ENCODE data around the gene FLG2. TPM values are rescaled to one million over a fixed set of nuclear protein-coding genes. Genes with fewer than 3 reads are reported as not detected.
A peak's percentile ranks its signal among the peaks of the same experiment; 100 is the strongest.

Gene FLG2
- under 1 TPM; 0.04 to 0.11 (median 0.07) TPM for polyA plus RNA-seq (ENCODE audit: insufficient read length in 4 of 4)

DNA sequence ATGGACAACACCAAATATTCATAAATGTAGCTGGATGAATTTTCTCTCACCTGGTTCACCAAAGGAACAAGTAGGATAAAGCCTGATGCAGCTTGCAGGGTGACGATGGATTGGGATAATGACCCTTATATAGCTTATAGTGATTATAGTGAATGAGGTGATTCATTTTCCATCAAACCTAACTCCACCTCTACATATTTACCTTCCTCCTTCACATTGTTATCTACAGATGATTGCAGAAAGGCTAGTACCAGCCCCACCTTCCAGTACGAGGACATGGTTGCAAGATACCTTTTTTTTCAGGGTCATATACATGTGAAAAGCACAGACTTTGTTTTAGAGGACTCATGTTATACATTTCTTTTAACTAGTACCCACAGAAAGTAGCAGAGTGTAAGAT is at the start of gene FLG2:
TSS of gene FLG2 (minus strand) at position 101 of the 400 bp plus-strand sequence. CDS start 1,122 bp downstream, outside the sequence.
- no peak for DNase-seq (ENCODE audit: low read depth in 4 of 4, low spot score in 3 of 4)

DNA sequence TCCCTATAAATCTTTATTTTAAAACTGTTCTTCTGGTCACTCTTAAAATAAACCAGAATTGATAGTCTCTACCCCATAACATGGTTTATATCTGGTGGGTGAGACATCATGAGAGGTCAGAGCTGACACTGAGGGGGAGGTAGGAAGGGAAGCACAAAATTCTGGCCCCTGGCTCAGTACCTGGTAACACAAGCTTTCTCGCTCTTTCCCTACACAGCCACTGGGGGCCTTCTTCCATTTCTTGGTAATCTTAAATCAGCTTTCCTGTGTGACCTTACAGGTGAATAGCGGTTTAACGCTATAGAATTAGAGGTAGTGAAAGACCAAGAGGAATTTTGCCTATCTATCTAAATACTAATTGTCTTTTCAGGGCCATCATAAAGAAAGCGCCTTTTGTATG is 48.9 kb upstream of the FLG2 start:
- DNase-seq (ENCODE audit: low read depth in 4 of 4, low spot score in 3 of 4), result no peak

DNA sequence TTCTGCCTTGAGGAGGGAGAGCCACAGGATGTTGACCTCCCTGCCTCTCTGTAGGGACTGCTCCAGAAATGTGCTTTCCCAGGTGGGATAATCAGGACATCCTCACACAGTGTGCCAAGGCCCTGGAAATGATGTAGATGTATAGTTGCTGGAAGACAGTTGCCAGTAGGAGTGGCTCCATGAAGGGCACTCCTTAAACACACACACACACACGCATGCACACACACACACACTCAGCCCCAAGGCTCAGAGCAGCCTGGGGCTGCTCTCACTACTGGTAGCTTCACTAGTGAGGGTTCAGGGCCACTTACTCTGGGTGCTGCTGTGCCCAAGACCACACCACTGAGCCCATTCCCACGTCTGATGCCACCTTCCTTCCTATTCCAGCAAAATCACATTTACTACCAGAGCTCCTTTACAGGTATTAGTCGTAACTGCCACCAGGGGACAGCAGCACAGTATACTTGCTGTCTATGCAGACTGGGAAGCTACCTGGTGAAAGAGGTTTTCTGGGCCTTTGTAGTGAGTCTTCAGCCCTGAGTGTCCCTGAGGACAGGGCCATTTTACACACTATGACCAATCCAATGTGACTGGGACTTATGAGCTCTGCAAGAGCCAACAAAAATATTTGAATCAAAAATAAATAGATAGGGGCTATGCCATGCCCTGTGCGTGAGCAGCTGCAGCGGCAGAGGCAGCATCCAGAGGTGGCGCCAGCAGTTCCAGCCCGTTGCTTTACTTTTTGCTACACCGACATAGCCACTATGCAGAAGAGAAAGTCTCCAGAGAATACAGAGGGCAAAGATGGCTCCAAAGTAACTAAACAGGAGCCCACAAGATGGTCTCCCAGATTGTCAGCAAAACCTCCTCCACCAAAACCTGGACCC is 39.2 kb upstream of the FLG2 start:
- peak in 1 of 4 donors; percentile 22 for DNase-seq (ENCODE audit: low read depth in 4 of 4, low spot score in 3 of 4)

DNA sequence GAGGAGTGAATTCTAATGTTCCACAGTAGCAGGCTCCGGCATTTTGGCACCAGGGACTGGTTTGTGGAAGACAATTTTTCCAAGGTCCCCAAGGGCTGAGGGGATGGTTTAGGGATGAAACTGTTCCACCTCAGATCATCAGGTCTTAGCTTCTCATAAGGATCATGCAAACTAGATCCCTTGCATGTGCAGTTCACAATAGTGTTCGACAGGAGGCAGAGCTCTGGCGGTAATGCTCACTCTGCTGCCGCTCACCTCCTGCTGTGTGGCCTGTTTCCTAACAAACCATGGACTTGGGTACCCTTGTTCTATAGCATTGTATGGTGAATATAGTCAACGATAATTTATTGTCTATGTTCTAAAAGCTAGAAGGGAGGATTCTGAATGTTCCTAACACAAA is 37.7 kb upstream of the FLG2 start:
- no peak for DNase-seq (ENCODE audit: low read depth in 4 of 4, low spot score in 3 of 4)

DNA sequence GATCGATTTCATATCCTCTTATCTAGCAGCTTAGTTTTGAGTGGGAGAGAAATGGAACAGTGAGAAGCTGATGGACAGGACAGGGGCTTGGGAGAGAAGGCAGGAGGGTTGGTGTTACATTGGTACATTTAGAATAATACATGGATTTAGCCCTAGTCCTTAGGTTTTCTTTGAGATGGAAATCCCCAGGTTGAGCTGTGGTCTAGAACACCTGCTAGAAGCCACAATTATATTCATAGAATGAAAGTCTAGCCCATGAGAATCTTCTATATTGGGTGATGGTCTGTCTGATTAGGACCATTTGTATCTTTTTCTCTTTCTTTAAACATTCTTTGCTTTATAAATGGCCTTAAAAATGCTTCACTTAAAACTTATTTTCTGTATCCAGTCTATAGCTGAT is 34.3 kb upstream of the FLG2 start:
- DNase-seq (ENCODE audit: low read depth in 4 of 4, low spot score in 3 of 4), result no peak

DNA sequence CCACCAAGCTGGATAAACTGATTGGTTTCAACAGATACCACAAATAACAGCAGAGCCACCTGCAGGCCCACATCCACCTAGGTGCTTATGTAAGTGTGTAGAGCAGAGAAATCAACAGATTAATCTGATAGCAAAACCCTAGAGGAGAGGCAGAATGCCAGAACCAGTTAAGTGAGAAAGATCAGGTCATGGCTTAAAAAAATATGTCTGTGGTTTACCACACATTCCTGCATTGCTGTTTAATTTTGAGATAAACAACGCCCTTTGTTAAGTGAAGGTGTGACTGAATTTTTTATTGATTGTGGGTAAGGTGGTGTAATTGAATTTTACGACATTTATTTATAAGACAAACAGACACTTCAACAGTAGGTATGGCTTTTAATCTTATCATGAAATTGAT is 33.1 kb upstream of the FLG2 start:
- DNase-seq (ENCODE audit: low read depth in 4 of 4, low spot score in 3 of 4), result no peak

DNA sequence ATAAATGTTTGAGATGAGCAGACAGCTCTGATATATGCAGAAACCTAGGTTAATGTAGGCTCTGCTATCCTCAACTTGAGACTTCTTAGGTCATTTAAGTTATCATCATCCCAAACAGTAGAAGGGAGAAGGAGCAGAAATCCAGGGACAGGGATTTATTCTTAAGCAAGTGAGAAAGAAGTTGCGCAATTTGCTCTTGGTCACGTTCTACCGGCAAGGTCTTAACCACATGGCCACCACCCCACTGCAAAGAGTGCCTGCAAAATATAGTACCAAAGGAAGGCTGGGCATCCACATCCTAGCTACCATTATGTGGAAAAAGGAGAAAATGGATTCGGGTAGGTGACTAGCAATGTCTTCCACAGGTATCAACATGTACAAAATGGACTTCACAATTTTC is 29.1 kb upstream of the FLG2 start:
- DNase-seq (ENCODE audit: low read depth in 4 of 4, low spot score in 3 of 4), result no peak

DNA sequence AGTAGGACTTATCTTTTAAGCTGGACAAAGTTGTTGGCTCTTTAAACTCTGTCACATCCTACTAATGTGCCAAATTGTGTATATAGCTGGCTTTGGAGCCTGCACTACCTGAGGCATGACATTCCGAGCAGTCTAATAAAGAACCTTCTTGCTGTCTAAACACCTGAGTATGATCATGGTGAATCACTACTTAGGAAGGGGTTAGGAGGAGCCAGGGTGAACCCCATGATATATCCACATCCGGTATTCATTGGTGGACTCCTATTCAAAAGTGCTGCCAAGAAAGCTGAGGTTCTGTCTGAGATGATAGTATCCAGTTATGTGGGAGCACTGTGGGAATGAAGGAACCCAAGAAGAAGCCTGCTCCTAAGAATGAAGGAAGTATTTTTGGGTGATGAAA is 27.1 kb upstream of the FLG2 start:
- no peak for DNase-seq (ENCODE audit: low read depth in 4 of 4, low spot score in 3 of 4)

DNA sequence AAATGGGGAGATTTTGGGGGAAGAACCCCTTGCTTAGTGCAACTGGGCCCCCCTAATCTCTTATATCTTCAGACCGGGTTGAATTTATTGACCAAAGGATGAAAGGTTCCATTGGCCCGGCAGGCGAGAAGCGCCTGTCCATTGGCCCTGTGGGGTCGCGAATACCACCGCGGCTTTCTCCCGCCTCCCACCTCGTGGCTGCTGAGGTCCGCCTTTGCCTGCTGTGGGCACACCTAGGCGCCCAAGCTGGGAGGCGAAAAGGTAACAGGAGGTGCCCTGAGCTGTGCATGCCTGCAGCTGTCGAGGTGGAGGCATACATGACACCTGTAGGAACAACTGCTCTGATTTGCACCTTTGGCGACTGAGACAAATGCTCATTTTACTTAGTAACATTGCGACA is 21.1 kb upstream of the FLG2 start:
- DNase-seq (ENCODE audit: low read depth in 4 of 4, low spot score in 3 of 4), result no peak

DNA sequence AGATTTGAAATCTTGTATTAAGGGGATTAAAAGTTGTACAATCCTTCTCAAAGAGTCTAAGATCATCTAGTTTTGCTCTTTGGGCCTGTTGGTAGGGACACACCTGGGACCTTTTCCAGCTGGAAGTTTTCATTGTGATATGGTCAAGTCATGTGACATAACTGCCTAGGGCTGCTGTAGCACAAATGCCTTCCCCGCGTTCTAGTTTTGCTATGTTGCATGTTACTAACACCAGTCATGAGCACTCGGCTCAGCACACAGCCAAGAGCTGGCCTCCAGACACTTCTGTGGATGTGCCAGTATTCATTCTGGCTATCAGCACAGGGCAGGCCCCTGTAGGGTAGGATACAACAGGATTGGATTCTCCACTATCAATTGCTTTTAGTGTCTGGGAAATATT is 14.6 kb upstream of the FLG2 start:
- no peak for DNase-seq (ENCODE audit: low read depth in 4 of 4, low spot score in 3 of 4)

DNA sequence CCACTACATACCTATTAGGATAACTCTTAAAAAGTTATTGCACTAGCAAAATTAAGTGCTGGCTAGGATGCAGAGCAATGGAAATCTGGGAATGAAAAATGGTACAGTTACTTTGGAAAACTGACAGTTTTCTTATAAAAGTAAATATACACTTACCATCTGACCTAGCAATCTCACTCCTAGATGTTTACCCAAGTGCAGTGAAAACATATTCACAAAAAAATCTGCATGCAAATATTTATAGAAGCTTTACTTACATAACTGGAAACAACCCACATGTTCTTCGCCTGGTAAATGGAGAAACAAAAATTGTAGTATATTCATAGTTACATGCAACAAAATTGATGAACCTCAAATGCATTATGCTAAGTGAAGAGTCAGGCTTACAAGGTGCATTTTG is 12.9 kb upstream of the FLG2 start:
- DNase-seq (ENCODE audit: low read depth in 4 of 4, low spot score in 3 of 4), result no peak

DNA sequence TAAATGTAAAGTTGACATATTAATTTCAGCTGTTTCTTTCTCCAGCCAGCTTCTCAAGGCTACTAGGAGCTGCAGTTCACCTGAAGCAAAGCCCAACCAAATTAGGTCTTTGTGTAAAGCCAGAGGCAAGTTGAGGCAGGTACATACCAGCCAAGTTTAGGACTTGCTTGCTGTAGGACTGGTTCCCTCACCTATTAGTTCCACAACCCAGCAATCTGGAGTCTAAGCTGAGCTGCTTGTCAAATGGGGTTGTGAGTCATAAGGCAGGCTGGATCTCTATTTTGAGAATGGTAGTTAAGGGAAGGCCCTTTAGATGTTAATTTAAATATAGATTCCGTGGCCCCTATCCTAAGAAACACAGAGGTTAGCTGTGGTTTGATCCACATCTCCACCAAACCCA is 7.6 kb upstream of the FLG2 start:
- no peak for DNase-seq (ENCODE audit: low read depth in 4 of 4, low spot score in 3 of 4)

DNA sequence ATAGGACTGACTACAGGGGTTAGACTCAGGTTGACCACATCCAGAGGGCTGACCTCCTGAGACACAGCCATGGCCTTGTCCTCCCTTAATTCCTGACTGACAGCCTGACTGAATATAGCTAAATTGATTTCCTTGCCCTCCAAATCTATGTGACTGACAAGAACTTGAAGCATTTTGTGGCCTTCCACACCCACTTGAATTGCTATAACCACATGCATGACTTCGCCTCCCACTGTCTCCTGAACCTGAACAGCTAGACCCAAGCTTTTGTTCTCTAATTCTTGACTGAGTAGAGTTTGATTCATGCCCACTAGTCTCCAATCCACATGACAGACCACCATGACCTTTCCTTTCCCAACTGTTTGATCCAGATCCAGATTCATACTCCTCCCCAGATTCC is 3.1 kb downstream of the FLG2 start:
- DNase-seq (ENCODE audit: low read depth in 4 of 4, low spot score in 3 of 4), result no peak

DNA sequence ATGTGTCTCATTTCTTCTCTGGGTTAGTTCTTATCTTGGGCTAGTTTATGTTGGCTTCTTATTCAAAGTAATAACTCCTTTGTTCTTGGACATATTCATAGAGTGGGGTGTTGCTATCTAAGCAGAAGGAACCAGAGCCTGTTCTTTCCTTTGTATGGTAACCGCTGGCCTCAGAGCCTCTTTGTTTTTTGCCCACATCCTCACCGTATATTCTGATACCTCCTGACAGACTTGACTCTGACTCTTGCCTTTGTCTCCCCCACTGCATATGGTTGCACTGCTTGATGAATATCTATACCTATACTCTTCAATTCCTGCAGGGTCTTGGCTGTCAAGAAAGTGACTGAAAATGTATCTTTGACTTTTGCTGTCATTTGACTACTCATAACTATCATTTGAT is 10.2 kb downstream of the FLG2 start:
- no peak for DNase-seq (ENCODE audit: low read depth in 4 of 4, low spot score in 3 of 4)

DNA sequence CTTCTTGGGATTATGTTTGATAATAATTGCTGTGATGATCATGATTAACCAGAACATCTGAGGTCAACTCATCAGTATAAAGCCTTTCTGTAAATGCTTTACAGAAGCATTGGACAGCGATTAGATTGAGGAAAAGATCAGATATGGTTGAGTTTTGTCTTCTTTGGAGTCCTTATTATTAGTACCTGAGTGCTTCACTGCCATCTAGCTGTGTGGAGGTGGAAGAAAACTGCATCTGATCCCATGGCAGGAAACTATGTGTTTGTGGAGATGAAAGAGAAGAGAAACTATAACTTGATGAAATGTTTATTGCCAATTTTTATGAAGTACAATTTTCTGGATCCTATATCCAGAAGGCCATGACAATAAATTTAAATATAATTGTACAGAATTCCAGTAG is 11.4 kb downstream of the FLG2 start:
- no peak for DNase-seq (ENCODE audit: low read depth in 4 of 4, low spot score in 3 of 4)

DNA sequence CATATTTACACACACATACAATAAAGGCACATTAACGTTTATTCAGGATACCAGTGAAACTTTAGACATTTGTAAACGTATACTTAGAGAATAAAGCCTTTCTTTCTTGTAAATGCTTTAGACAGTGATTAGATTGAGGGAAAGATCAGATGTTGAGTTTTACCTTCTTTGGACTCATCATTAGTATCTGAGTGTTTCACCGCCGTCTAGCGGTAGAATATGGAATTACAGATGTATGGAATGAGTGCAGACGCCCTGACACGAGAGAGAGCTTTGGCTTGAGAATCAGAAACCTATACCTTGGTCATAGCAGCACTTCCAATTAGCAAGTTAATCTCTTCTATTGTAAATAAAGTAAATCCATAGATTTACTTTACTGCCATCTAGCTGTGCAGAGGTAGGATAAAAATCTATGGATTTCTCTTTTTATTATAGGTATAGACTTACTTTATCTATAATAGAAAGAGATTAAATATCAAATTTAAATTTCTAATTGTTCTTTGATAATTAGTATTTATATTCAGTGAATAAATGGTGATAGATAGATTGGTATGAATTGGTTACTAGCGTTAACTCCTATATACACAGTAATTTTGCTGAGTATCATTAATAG is 12.6 kb downstream of the FLG2 start:
- DNase-seq (ENCODE audit: low read depth in 4 of 4, low spot score in 3 of 4), result peak; percentile 39 to 51 (median 42)

DNA sequence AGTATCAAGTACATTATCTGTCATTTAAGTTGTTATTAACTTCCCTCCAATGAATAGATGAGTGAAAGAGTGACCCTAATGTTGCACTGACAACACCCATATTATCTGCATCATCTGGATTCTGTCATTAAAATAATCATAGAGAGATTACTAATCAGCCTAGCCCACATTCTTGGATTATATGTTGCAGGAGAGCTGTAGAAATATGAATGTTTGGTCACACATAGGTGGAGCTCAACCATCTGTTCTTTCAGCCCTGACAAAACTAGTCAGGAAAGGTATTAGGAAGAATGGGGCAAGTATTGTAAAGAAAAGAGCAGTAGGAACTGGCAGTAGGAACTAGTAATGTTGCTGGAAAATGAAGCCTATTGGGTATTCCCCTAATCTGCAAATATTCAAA is 15.4 kb downstream of the FLG2 start:
- no peak for DNase-seq (ENCODE audit: low read depth in 4 of 4, low spot score in 3 of 4)

DNA sequence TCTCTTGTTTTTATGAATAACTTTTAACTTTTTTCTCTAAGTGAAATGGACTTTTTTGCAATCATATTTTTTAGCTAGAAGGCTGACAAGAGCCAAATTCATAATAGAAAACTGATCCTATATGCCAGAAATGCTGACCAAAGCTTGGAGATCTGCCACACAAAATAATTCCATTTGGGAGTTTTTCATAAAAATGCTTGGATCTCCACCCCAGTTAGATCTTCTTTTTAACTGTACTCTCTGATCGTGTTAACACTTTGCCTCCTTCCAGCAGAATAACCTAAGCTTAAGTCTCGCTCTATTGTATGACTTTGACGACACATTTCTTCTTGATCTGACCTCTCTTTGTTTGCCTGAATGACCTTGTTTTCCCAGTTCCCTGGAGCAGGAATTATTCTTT is 16.8 kb downstream of the FLG2 start:
- no peak for DNase-seq (ENCODE audit: low read depth in 4 of 4, low spot score in 3 of 4)

DNA sequence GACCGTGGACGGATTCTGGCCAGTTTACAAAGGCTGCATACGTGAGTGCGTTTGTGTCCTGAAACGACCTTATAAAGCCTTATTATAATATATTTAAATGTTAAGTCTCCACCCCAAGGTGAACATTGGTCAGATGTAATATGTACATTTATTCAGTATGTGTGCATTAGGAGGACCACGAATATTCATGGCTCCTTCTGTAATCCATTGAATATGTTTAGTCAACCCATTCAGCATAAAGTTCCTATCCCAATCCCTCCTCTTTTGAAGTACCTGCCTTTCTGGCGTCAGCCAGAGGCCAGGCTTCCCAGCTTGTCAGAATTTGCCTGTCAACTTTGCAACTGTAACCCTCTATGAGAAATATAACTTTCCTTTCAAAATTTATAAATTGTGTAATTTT is 24.4 kb downstream of the FLG2 start:
- DNase-seq (ENCODE audit: low read depth in 4 of 4, low spot score in 3 of 4), result no peak

DNA sequence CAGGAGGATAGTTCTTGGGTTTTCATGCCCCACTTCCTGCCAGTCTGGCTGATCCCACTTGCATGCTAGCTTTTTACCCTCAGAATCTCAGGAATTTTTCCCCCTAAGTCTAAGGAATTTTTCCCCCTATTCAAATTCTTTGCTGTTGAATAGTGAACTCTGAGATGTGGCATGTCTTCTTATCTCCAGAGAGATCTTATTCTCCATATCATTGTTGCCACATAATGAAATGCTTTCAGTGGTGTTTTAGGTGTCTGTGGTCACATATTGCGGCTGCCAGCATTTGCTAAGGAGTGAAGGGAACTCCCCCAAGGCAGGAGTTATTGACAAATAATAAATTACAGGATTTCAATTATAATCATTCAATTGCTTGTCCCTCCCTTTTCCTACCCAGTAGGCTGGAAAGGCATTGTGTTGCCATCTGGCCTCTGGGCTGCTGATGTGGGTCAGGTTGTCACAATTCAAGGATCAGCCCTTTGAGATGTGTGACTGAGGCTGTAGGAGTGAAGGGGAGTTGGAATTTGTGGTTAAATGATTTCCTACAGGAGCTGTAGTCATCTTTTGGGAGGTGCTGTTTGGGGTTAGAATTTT is 30.9 kb downstream of the FLG2 start:
- DNase-seq (ENCODE audit: low read depth in 4 of 4, low spot score in 3 of 4), result no peak

DNA sequence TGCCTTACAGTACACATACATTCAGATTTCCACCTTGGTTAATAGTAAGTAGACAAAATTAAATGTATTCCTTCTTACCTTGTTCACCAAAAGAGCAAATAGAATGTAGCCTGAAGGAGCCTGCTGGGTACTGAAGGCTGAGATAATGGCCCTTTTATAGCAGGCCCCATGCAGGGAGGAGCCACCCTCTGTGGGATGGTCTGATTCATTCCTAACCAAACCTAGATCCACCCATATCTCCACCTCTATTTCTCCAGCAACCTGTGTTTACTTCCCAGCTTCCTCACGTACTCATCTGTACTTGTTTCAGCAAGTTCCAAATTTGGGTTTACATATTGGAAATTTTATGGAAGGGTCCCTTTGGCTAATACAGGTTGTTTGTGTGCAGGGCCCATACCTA is 34.7 kb downstream of the FLG2 start, which contains the start of gene FLG:
TSS of gene FLG (minus strand) at position 129 of the 400 bp plus-strand sequence. CDS start 9,783 bp downstream, outside the sequence.
- no peak for DNase-seq (ENCODE audit: low read depth in 4 of 4, low spot score in 3 of 4)

DNA sequence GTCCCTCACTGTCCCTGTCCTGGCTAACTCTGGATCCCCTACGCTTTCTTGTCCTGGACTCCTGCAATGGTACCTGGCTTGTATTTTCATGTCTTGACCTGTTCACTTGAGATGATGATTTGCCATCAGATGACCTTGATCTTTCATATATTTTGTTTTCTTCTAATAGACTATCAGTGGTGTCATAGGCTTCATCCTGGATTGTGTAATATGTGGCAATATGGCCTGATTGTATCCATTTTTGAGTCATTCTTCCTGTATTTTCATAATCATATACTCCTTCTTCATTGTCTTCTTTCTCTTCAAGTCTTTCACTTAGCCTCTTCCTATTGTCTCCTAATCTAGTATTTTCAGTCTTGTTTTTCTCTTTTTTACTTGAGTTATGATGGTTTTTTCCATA is 45.8 kb downstream of the FLG2 start:
- no peak for DNase-seq (ENCODE audit: low read depth in 4 of 4, low spot score in 3 of 4)

All from right renal pelvis (tissue), 4 donors.